ENCODE data around the gene VEPH1.

The VEPH1 gene

DNA sequence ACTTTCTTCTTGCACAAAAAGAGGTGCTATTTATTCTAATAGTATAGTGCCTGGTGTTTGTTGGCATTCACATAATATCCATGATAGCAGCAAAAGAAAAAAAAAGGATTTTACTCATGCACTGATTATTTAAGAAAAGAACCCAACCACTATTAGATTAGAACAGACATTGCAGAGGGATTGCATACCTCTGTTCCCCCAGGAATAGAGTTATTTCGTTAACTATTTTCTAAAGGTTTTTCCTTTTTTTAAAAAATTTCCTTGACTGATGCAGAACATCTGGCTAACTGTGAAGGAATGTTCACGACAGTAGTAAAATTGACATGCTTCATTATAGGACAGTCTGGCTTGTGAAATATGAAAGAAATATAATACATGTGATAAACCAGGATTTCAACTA, 203.1 kb downstream of the VEPH1 start:
- no peak for DNase-seq (ENCODE audit: extremely low read depth, insufficient read length)
- TF ChIP-seq, protein P1, sequence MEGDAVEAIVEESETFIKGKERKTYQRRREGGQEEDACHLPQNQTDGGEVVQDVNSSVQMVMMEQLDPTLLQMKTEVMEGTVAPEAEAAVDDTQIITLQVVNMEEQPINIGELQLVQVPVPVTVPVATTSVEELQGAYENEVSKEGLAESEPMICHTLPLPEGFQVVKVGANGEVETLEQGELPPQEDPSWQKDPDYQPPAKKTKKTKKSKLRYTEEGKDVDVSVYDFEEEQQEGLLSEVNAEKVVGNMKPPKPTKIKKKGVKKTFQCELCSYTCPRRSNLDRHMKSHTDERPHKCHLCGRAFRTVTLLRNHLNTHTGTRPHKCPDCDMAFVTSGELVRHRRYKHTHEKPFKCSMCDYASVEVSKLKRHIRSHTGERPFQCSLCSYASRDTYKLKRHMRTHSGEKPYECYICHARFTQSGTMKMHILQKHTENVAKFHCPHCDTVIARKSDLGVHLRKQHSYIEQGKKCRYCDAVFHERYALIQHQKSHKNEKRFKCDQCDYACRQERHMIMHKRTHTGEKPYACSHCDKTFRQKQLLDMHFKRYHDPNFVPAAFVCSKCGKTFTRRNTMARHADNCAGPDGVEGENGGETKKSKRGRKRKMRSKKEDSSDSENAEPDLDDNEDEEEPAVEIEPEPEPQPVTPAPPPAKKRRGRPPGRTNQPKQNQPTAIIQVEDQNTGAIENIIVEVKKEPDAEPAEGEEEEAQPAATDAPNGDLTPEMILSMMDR (IDR thresholded peaks at IDR 0.05; ENCODE audit: insufficient read depth, low read length, poor library complexity, severe bottlenecking): no peak
- Histone ChIP-seq H3K36me3 (ENCODE audit: control insufficient read depth, insufficient read depth, low read length) (no peaks in the 10 kb centered on the region), H3K4me3 (replicated peaks; ENCODE audit: low read depth, low read length) (no peak overlapping the region), H3K27me3 (replicated peaks; ENCODE audit: control insufficient read depth, insufficient read depth, low read length) (no peaks in the 10 kb centered on the region)

DNA sequence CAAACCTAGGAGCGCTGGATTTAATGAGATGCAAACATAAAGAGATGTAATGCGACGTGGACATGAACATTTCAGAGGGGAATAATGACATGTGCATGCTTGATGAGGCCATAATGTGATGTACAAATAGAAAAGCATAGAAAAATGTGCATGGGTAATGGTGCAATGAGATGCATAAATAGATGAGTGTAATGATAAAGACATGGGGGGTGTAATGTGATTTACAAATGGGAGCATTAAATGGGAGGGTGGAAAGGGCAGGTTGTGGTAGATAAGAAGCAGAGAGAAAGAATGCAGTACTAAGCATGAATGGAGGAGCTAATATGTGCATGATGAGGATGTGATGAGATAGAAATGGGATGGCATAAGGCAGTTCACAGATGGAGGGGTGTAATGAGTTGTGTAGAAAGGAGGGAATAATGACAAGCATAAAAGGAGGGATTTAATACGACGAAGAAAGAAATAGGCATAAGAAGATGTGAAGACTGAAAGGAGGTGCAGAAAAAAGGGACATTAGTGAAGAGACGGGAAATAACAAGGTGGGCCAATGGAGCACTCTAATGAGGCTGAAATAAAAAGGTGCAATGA, 205.8 kb downstream of the VEPH1 start:
- Histone ChIP-seq H3K36me3 (ENCODE audit: control insufficient read depth, insufficient read depth, low read length) (no peaks in the 10 kb centered on the region), H3K4me3 (replicated peaks; ENCODE audit: low read depth, low read length) (no peak overlapping the region), H3K27me3 (replicated peaks; ENCODE audit: control insufficient read depth, insufficient read depth, low read length) (no peaks in the 10 kb centered on the region)
- TF ChIP-seq, protein P1 (IDR thresholded peaks at IDR 0.05; ENCODE audit: insufficient read depth, low read length, poor library complexity, severe bottlenecking): no peak
- no peak for DNase-seq (ENCODE audit: extremely low read depth, insufficient read length)

DNA sequence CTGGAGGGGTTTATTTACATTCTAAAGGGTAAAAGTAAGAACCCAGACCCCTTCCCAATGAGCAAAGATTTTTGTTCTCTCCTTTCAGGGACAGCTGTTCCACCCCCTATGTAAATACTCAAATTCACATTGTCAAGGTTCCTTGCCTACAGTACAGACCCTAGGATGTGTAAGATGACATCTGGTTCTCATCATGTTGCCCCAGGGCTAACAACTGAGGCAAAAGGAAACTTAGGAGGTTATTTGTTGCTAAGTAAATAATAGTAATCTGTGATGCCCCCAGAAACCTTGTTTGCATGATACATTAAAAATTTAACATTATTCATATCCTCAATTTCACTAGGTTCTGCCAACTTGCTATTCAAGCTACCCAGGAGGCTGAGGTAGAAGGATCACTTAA, 208.3 kb downstream of the VEPH1 start:
- no peak for DNase-seq (ENCODE audit: extremely low read depth, insufficient read length)
- Histone ChIP-seq H3K27me3 (replicated peaks; ENCODE audit: control insufficient read depth, insufficient read depth, low read length) (no peaks in the 10 kb centered on the region), H3K36me3 (ENCODE audit: control insufficient read depth, insufficient read depth, low read length) (no peaks in the 10 kb centered on the region), H3K4me3 (replicated peaks; ENCODE audit: low read depth, low read length) (no peak overlapping the region)
- TF ChIP-seq, protein P1 (IDR thresholded peaks at IDR 0.05; ENCODE audit: insufficient read depth, low read length, poor library complexity, severe bottlenecking): no peak

DNA sequence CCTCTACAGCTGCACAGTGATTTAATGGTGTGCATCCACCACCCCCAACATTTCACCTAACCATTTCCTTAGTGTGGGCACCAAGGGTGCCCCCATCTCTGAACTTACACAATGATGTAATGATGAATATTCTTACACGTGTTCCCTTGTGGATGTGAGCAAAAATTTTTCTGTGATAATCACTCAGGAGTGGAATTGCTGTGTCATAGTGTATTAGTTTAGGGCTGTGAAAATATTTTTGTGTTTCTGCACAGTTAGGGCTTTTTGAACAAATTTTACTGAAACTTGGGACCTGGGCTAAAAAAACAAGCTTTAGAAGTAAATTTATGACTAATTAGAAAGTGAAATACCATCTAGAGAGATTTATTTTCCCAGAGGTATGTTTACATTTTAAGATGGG, 208.7 kb downstream of the VEPH1 start:
- Histone ChIP-seq H3K4me3 (replicated peaks; ENCODE audit: low read depth, low read length) (no peak overlapping the region), H3K36me3 (ENCODE audit: control insufficient read depth, insufficient read depth, low read length) (no peaks in the 10 kb centered on the region), H3K27me3 (replicated peaks; ENCODE audit: control insufficient read depth, insufficient read depth, low read length) (no peaks in the 10 kb centered on the region)
- TF ChIP-seq, protein P1 (IDR thresholded peaks at IDR 0.05; ENCODE audit: insufficient read depth, low read length, poor library complexity, severe bottlenecking): no peak
- no peak for DNase-seq (ENCODE audit: extremely low read depth, insufficient read length)

DNA sequence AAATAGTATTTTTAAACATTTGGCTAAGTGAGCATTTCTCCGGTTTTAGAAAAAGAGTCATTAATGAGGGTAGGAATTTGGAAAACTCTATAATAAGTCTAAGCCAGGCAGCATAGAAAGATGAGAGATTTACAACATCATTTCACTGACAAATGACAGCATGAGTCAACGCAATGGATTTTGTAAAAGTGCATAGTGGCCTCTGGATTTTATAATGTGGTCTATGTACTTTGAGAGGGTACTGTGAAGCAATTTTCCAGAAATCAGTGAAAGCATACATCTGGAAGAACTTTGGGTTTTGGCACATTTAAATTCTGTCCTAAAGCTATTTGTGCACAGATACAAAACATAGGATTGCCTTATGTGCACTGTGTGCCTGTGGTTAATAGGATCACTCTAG, 212.4 kb downstream of the VEPH1 start:
- TF ChIP-seq, protein P1 (IDR thresholded peaks at IDR 0.05; ENCODE audit: insufficient read depth, low read length, poor library complexity, severe bottlenecking): no peak
- H3K27me3 ChIP-seq (replicated peaks; ENCODE audit: control insufficient read depth, insufficient read depth, low read length): no peaks in the 10 kb centered on the region
- H3K4me3 ChIP-seq (replicated peaks; ENCODE audit: low read depth, low read length): no peak overlapping the region
- DNase-seq (ENCODE audit: extremely low read depth, insufficient read length): no peak
- H3K36me3 ChIP-seq (ENCODE audit: control insufficient read depth, insufficient read depth, low read length): no peaks in the 10 kb centered on the region

DNA sequence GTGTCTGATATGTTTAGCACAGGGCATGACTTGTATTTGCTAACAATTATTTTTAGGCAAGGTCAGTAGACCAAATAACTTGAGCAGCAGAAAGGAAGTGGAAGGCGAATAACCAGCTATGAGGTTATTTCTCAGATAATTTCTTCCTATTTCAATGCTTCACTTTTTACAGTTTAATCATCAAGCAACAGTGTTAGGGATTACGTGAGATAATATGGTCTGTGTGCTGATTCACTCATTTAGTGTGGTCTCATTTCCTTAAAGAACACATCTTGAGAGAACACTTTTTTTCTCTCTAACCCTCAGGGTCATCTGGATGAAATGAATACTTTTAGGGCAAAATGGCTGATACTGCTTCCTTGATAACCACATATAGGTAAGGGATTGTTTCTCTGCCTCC, 217.2 kb downstream of the VEPH1 start:
- H3K27me3 ChIP-seq (replicated peaks; ENCODE audit: control insufficient read depth, insufficient read depth, low read length): no peaks in the 10 kb centered on the region
- H3K4me3 ChIP-seq (replicated peaks; ENCODE audit: low read depth, low read length): no peak overlapping the region
- no peak for DNase-seq (ENCODE audit: extremely low read depth, insufficient read length)
- H3K36me3 ChIP-seq (ENCODE audit: control insufficient read depth, insufficient read depth, low read length): no peaks in the 10 kb centered on the region
- TF ChIP-seq, protein P1 (IDR thresholded peaks at IDR 0.05; ENCODE audit: insufficient read depth, low read length, poor library complexity, severe bottlenecking): no peak

Data from GM06990 (cell line).